Lower leg skin (tissue), 3 donors: Measurements from ENCODE around the gene IFI35.

Source experiments
- POLR2A ChIP-seq, 2 donors: fragments of 450-650 bp; IDR thresholded peaks; one replicate each; pipeline ENCODE4 v1.6.1; 2016 to 2017; ENCODE audit warnings: antibody characterized with exemption in 2 of 2, mild to moderate bottlenecking in 1 of 2, moderate library complexity in 1 of 2
- TF ChIP-seq, protein P1 (sequence below), 3 donors: fragments of 450-650 bp; IDR thresholded peaks; one replicate each; pipeline ENCODE4 v1.5.1; 2016; ENCODE audit warnings: antibody characterized with exemption in 3 of 3, mild to moderate bottlenecking in 3 of 3, moderate library complexity in 2 of 3

DNA sequence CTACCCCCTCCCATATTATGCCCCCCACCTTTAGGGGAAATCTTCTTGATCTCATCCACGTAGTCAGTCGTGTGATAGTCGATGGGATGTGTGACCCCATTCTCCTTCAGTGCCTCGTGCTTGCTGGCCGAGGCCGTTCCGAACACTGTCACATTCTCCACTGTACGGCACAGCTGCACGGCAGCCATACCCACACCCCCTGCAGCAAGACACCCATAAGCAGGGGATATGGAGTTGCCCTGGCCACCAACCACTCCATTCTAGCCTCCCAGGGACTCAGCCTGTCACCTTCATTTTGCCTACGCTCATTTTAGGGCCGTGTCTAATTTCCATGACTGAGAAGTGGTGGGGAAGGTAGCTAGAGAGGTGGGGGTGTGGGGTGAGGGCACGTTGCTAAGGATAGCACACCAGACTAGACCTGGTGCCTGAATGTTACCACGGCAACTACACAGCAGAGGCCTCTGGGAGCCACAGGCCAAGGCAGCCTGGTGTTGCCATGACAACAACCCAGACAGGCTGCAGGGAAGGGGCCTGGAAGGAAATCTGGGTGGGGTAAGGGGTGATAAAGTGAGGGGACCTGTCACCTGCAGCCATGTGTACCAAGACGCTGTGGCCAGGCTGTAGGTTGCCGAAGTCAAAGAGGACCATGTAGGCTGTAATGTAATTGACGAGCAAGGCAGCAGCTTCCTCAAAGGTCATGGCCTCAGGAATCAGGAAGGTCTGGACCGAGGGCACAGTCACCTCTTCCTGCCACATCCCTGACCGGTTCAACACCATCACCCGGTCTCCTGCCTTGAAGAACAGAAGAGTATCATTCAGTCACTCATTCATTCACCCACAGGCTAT, 11.6 kb downstream of the IFI35 start:
- no peak for TF ChIP-seq POLR2A (IDR thresholded peaks at IDR 0.05)
- TF ChIP-seq, protein P1, sequence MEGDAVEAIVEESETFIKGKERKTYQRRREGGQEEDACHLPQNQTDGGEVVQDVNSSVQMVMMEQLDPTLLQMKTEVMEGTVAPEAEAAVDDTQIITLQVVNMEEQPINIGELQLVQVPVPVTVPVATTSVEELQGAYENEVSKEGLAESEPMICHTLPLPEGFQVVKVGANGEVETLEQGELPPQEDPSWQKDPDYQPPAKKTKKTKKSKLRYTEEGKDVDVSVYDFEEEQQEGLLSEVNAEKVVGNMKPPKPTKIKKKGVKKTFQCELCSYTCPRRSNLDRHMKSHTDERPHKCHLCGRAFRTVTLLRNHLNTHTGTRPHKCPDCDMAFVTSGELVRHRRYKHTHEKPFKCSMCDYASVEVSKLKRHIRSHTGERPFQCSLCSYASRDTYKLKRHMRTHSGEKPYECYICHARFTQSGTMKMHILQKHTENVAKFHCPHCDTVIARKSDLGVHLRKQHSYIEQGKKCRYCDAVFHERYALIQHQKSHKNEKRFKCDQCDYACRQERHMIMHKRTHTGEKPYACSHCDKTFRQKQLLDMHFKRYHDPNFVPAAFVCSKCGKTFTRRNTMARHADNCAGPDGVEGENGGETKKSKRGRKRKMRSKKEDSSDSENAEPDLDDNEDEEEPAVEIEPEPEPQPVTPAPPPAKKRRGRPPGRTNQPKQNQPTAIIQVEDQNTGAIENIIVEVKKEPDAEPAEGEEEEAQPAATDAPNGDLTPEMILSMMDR (IDR thresholded peaks at IDR 0.05), result no peak
